Trophoblast cell (in vitro differentiated cells and primary cell): ENCODE data around the gene WIZ.

Experiments used
- DNase-seq, 2 donors: peaks; one replicate each; pipeline ENCODE4 v3.0.0-alpha.2; 2016
- H2AFZ ChIP-seq: 2 replicates; pipeline ENCODE4 v1.6.1; 2013; ENCODE audit warnings: low read length, moderate library complexity, mild to moderate bottlenecking; ENCODE audit not compliant: insufficient read depth, poor library complexity
- H2AK5ac ChIP-seq: 2 replicates; pipeline ENCODE4 v1.6.1; 2013; ENCODE audit warnings: mild to moderate bottlenecking, low read length
- H2BK120ac ChIP-seq: 2 replicates; pipeline ENCODE4 v1.6.1; 2013; ENCODE audit warnings: low read length, mild to moderate bottlenecking, moderate library complexity; ENCODE audit not compliant: insufficient read depth, poor library complexity
- H2BK12ac ChIP-seq: 2 replicates; pipeline ENCODE4 v1.6.1; 2013; ENCODE audit warnings: mild to moderate bottlenecking, low read length, moderate library complexity
- H2BK5ac ChIP-seq: 2 replicates; pipeline ENCODE4 v1.6.1; 2013; ENCODE audit warnings: low read length, low read depth, moderate library complexity, mild to moderate bottlenecking; ENCODE audit not compliant: poor library complexity
- H3K14ac ChIP-seq: 2 replicates; pipeline ENCODE4 v1.6.1; 2013; ENCODE audit warnings: mild to moderate bottlenecking, low read length
- H3K18ac ChIP-seq: 2 replicates; pipeline ENCODE4 v1.6.1; 2013; ENCODE audit warnings: mild to moderate bottlenecking, low read length
- H3K23ac ChIP-seq: 2 replicates; pipeline ENCODE4 v1.6.1; 2013; ENCODE audit warnings: low read length
- H3K27ac ChIP-seq: 2 replicates; pipeline ENCODE4 v1.5.1; 2013; ENCODE audit warnings: low read depth, mild to moderate bottlenecking, inconsistent platforms, low read length, moderate library complexity
- H3K27me3 ChIP-seq: 2 replicates; pipeline ENCODE4 v1.6.1; 2013; ENCODE audit warnings: inconsistent platforms, mild to moderate bottlenecking, low read length, moderate library complexity; ENCODE audit not compliant: insufficient read depth
- H3K36me3 ChIP-seq, 2 experiments: 1 replicate in 1 of 2; 2 replicates in 1 of 2; pipeline ENCODE4 v1.6.1; 2013; ENCODE audit warnings: low read length in 2 of 2, mild to moderate bottlenecking in 2 of 2, moderate library complexity in 1 of 2; ENCODE audit not compliant: insufficient read depth in 2 of 2, control insufficient read depth in 1 of 2
- H3K4ac ChIP-seq: 2 replicates; pipeline ENCODE4 v1.6.1; 2013; ENCODE audit warnings: low read depth, mild to moderate bottlenecking, low read length, moderate library complexity
- H3K4me1 ChIP-seq, 2 experiments: 1 replicate in 1 of 2; 2 replicates in 1 of 2; pipeline ENCODE4 v1.6.1; 2013; ENCODE audit warnings: low read length in 2 of 2, mild to moderate bottlenecking in 2 of 2, moderate library complexity in 1 of 2; ENCODE audit not compliant: insufficient read depth in 2 of 2, control insufficient read depth in 1 of 2
- H3K4me2 ChIP-seq: 2 replicates; pipeline ENCODE4 v1.6.1; 2013; ENCODE audit warnings: inconsistent platforms, mild to moderate bottlenecking, low read length, moderate library complexity
- H3K4me3 ChIP-seq: 2 replicates; pipeline ENCODE4 v1.5.1; 2013; ENCODE audit warnings: mild to moderate bottlenecking, low read depth, low read length, inconsistent platforms
- H3K79me1 ChIP-seq: one replicate; pipeline ENCODE4 v1.6.1; 2013; ENCODE audit warnings: low read length
- H3K79me2 ChIP-seq: 2 replicates; pipeline ENCODE4 v1.6.1; 2013; ENCODE audit warnings: low read length, mild to moderate bottlenecking; ENCODE audit not compliant: control insufficient read depth, insufficient read depth, poor library complexity
- H3K9ac ChIP-seq: 2 replicates; pipeline ENCODE4 v1.6.1; 2013; ENCODE audit warnings: mild to moderate bottlenecking, low read length
- H3K9me3 ChIP-seq: 2 replicates; pipeline ENCODE4 v1.6.1; 2013; ENCODE audit warnings: low read depth, mild to moderate bottlenecking, control low read depth, inconsistent platforms, low read length; ENCODE audit not compliant: insufficient read depth
- H4K12ac ChIP-seq: 2 replicates; pipeline ENCODE4 v1.6.1; 2013; ENCODE audit warnings: low read depth, mild to moderate bottlenecking, low read length, moderate library complexity
- H4K8ac ChIP-seq: 2 replicates; pipeline ENCODE4 v1.6.1; 2013; ENCODE audit warnings: low read depth, mild to moderate bottlenecking, low read length, moderate library complexity
- H4K91ac ChIP-seq: one replicate; pipeline ENCODE4 v1.6.1; 2013; ENCODE audit warnings: low read depth, mild to moderate bottlenecking, low read length, moderate library complexity
- WGBS: extraction: QIAGEN DNeasy Blood & Tissue Kit; methylation state at CpG from one replicate; pipeline ENCODE4 v1.1.7; 2013; ENCODE audit warnings: missing lambda C conversion rate; ENCODE audit not compliant: insufficient read length, insufficient coverage; ENCODE audit errors: extremely low coverage; 5-methylcytosine and 5-hydroxymethylcytosine counted together

The WIZ gene

DNA sequence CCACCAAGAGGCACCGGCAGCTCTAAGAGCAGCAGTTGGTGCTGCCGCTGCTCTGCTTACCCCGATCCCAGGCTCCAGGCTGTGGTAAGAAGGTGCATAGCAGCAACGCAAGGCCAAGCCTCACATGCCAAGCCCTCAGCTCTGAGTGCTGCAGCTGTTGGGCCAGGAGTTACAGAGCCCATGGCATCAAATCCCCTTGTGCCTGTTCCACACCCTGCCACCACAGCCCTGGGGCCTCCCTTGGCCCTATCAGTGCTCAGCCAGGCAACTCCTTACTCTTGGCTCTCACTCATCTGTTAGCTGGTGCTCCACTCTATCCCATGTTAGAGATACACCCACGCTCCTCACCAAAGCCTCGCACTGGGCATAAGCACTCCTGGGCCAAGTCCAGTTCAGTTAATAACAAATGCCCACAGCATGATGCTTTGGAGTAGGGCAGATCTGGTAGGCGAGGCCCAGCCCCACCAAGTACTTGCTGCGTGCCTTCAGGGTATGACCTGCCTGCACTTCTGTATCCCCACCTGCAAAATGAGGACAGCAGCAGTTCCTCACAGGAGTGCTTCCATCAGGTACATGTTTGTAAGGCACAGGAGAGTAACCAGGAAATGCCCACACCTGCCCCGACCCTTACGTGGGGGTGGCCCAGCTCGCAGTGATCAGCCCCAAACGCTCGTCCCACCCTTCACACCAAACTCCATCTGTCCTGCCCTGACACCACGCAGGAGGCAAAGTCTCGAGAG is 47.2 kb downstream of the WIZ start:
- H3K18ac ChIP-seq, result no peak overlapping the region
- peaks cover 68 to 69% of the 10 kb centered on the region in 2 experiments for H3K36me3 ChIP-seq
- DNase-seq, result no peak
- H3K14ac ChIP-seq, result no peak overlapping the region
- H3K79me1 ChIP-seq, result no peaks in the 10 kb centered on the region
- no peak overlapping the region for H4K12ac ChIP-seq
- peaks cover 9% of the 10 kb centered on the region for H3K79me2 ChIP-seq
- H4K8ac ChIP-seq, result no peak overlapping the region
- H2BK12ac ChIP-seq, result no peak overlapping the region
- H2AFZ ChIP-seq, result no peak overlapping the region
- H3K4ac ChIP-seq, result peak overlapping the region; percentile 2
- no peak overlapping the region for H2BK120ac ChIP-seq
- H3K9me3 ChIP-seq, result no peaks in the 10 kb centered on the region
- whole genome bisulfite sequencing, result no CpG with 5 or more reads among the region's 15 CpGs
- no peak overlapping the region for H4K91ac ChIP-seq
- no peak overlapping the region for H3K27ac ChIP-seq
- H3K4me3 ChIP-seq, result no peak overlapping the region
- no peak overlapping the region for H2BK5ac ChIP-seq
- H2AK5ac ChIP-seq, result no peak overlapping the region
- H3K4me2 ChIP-seq, result no peak overlapping the region
- H3K4me1 ChIP-seq, result no peaks in the 10 kb centered on the region
- no peaks in the 10 kb centered on the region for H3K27me3 ChIP-seq
- no peak overlapping the region for H3K23ac ChIP-seq
- no peak overlapping the region for H3K9ac ChIP-seq

DNA sequence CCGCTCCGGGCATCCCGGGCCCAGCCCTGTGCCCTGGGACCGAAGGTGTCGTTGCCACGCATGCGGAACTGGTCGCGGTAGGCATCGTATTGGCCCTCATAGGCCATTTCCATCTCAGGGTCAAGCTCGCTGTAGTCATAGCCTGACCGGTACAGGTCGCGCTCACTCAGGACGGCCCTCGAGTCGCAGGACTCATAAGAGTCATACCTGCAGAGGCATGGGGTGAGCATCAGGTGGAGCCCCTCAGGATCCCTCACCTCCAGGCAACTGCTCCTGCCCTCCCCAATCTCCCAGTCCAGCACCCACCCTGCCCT is 48.4 kb downstream of the WIZ start:
- no peak overlapping the region for H3K9ac ChIP-seq
- no peak overlapping the region for H2BK5ac ChIP-seq
- no peaks in the 10 kb centered on the region for H3K9me3 ChIP-seq
- H3K14ac ChIP-seq, result no peak overlapping the region
- WGBS, result no CpG with 5 or more reads among the region's 17 CpGs
- no peak overlapping the region for H4K8ac ChIP-seq
- peak overlapping the region; percentile 31 for H3K4ac ChIP-seq
- no peak overlapping the region for H3K27ac ChIP-seq
- peaks cover 75 to 80% of the 10 kb centered on the region in 2 experiments for H3K36me3 ChIP-seq
- H2AK5ac ChIP-seq, result no peak overlapping the region
- H3K27me3 ChIP-seq, result no peaks in the 10 kb centered on the region
- no peak overlapping the region for H3K18ac ChIP-seq
- H2AFZ ChIP-seq, result no peak overlapping the region
- H3K79me2 ChIP-seq, result peaks cover 6% of the 10 kb centered on the region
- H3K4me2 ChIP-seq, result no peak overlapping the region
- H3K79me1 ChIP-seq, result no peaks in the 10 kb centered on the region
- H2BK120ac ChIP-seq, result no peak overlapping the region
- no peak overlapping the region for H3K23ac ChIP-seq
- DNase-seq, result no peak
- no peak overlapping the region for H2BK12ac ChIP-seq
- H4K91ac ChIP-seq, result no peak overlapping the region
- no peak overlapping the region for H3K4me3 ChIP-seq
- H4K12ac ChIP-seq, result no peak overlapping the region
- no peaks in the 10 kb centered on the region for H3K4me1 ChIP-seq

DNA sequence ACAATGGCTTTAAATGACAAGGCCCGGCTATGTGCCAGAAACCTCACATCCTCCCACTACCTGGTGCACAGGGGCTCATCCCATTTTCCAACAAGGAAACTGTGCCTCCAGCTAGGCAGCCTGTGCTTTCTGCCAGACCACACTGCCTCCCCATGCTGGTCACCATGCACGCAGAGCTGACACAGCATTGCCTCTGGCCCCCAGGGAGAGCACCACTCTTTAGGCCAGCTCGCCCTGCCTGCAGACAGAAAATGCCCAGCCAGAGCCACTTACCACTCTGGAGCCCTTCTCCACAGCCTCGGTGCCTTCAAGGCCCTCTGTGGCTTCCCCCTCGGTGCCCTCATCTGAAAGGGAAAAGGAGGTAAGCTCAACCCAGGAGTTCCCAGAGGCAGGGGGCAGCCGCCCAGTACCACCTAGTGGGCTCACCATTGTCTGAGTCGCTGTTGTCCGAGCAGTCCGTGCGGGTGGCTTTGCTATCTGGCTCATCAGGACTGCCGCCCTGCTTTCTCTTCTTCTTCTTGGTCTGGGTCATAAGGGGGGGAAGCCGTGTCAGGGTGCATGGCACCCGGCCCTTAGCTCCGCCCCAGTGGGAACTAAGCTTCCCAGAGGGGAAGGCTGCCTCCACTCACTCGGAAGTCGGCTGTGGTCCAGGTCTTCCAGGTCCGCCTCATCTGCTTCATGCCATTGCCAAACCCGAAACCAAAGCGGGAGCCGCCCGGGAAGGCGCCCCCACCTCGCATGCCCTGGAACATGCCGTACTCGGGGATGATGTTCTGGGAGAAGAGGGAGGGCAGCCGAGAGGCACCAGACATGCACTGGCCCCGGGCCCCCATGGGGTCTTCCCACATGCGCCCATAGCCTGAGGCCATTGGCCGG is 49.0 kb downstream of the WIZ start:
- H3K4me1 ChIP-seq, result no peaks in the 10 kb centered on the region
- H3K9me3 ChIP-seq, result no peaks in the 10 kb centered on the region
- H3K79me2 ChIP-seq, result peaks cover 6% of the 10 kb centered on the region
- peaks cover 77 to 82% of the 10 kb centered on the region in 2 experiments for H3K36me3 ChIP-seq
- no peak overlapping the region for H3K14ac ChIP-seq
- H3K4ac ChIP-seq, result no peak overlapping the region
- H3K23ac ChIP-seq, result no peak overlapping the region
- H3K9ac ChIP-seq, result no peak overlapping the region
- H2BK5ac ChIP-seq, result no peak overlapping the region
- no peak overlapping the region for H3K4me3 ChIP-seq
- H4K8ac ChIP-seq, result no peak overlapping the region
- no peak overlapping the region for H2AFZ ChIP-seq
- H3K79me1 ChIP-seq, result no peaks in the 10 kb centered on the region
- no peak overlapping the region for H2AK5ac ChIP-seq
- no CpG with 5 or more reads among the region's 29 CpGs for WGBS
- H3K18ac ChIP-seq, result peak overlapping the region; percentile 9
- H3K27ac ChIP-seq, result no peak overlapping the region
- H2BK120ac ChIP-seq, result no peak overlapping the region
- H4K12ac ChIP-seq, result no peak overlapping the region
- H3K27me3 ChIP-seq, result no peaks in the 10 kb centered on the region
- H2BK12ac ChIP-seq, result no peak overlapping the region
- H4K91ac ChIP-seq, result no peak overlapping the region
- DNase-seq, result no peak
- H3K4me2 ChIP-seq, result no peak overlapping the region

DNA sequence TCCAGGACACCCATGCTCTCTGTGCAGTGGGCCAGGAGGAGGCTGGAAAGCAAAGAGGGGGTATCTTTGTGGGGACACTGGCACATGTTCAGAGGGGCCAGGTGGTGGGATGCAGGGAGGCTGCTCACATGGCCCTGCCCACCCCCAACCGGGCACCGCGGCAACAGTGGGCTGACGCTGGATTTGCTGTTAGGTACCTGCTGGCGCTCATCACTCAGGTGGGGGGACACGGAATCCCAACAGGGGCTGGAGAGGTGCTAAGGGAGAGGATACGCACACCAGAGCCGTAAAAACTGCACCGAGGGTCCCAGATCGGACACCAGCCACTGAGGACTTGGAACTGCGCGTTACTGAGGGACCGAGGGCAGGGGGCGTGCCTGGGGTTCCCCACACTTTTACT is 50.1 kb downstream of the WIZ start:
- H3K4me3 ChIP-seq, result no peak overlapping the region
- no peak overlapping the region for H2BK120ac ChIP-seq
- peaks cover 2% of the 10 kb centered on the region for H3K79me2 ChIP-seq
- no peak overlapping the region for H3K18ac ChIP-seq
- WGBS, result no CpG with 5 or more reads among the region's 14 CpGs
- no peak overlapping the region for H3K14ac ChIP-seq
- no peak overlapping the region for H4K8ac ChIP-seq
- no peak for DNase-seq
- H3K23ac ChIP-seq, result no peak overlapping the region
- H3K27ac ChIP-seq, result no peak overlapping the region
- no peaks in the 10 kb centered on the region for H3K79me1 ChIP-seq
- no peak overlapping the region for H3K4me2 ChIP-seq
- no peaks in the 10 kb centered on the region for H3K27me3 ChIP-seq
- H4K12ac ChIP-seq, result no peak overlapping the region
- H4K91ac ChIP-seq, result no peak overlapping the region
- H2BK5ac ChIP-seq, result no peak overlapping the region
- no peak overlapping the region for H2AFZ ChIP-seq
- H3K4me1 ChIP-seq, result no peaks in the 10 kb centered on the region
- no peak overlapping the region for H2BK12ac ChIP-seq
- H3K4ac ChIP-seq, result no peak overlapping the region
- no peak overlapping the region for H3K9ac ChIP-seq
- no peaks in the 10 kb centered on the region for H3K9me3 ChIP-seq
- peaks cover 80 to 85% of the 10 kb centered on the region in 2 experiments for H3K36me3 ChIP-seq
- H2AK5ac ChIP-seq, result no peak overlapping the region
